Fibroblast of skin of abdomen (primary cell): ENCODE measurements around the gene CALCOCO1.
"Not testable (repeated sequence)": the region's sequence is repeated elsewhere in the genome, so short reads cannot be mapped to it uniquely, and the experiment has no call there.

Experiments used
- DNase-seq: peaks from one replicate; pipeline ENCODE4 v3.0.0-alpha.2; 2013

Gene CALCOCO1

DNA sequence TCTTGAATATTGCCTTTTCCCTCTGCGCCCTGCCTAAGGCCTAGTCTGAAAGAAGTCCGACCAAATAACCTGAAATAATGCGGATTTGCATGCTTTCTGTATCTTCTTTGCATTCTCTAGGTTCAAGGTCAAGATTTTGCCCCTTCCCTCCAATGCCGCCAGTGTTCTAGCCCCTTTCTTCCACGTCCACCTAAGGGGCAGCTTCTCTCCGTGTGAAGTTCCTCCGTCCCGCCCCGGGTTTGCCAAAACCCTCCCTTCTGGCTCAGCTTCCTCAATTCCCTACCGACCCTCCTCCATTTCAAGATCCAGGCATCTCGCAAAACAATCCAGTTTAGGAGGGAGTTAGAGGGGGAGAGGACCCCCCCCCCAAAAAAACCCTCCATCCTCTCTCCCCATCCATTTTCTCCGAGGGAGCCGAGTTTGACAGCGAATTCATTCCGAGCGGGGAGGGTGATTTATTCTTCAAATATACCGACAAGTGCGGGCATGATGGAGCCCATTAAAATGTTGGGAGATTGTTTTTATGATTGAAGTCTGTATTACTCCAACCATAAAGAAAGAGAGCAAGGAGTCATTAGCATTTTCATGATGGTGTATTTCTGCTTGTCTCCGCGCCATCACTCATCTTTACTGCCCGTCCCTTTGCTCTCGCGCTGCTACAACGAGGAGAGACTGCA, 30.5 kb downstream of the CALCOCO1 start:
- DNase-seq = no peak

- DNase-seq = peak; percentile 70
Observed at GRCh38 chr12:53696285-53696654, 31.0 kb downstream of the CALCOCO1 start.

DNA sequence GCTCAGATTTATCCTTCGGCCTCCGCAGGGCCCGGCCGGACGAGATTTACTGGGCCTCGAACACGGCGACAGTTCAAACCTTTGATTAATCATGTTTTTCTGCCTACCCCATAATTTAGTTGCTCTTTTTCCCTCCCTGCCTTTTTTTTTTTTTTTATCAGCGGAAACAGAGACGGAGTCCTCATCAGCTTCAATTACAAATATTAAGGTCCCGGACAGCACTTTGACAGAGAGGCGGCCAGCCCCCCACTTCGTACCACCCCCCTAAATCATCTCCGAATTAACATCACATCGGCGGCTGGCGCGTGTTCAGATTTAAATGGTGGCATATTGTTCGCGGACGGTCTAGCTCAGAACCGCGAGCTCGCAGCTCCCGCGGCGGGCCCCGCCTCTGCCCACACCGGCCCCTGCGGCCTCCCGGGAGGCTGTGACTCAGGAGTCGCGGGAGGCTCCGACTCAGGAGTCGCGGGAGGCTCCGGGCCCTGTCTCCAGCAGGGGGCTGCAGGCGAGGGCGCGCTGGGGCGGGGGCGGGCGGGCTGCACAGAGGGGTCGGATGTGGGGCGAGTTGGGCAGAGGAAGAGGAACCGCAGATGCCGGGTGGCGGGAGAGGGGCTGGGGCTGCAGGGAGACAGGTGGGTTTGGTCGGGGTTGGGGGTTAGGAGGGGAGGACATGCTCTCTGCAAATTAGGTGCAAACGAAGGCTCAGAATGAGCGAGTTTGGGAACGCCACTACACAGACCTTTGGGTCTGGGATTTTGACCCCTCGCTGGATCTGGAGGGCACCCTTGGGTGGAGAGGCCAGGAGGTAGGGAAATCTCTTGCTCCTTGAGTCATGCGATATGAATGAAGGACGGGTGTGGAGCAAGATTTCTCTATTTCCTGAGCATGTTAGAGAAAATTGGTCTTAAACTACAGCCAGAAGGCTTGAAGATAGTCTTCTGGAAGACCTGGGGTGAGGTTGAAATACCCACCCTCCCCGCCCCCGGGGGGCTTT, 31.8 kb downstream of the CALCOCO1 start:
- DNase-seq = peak; percentile 57

GRCh38 chr12:53694756-53695151, 32.5 kb downstream of the CALCOCO1 start:
- no peak for DNase-seq

DNA sequence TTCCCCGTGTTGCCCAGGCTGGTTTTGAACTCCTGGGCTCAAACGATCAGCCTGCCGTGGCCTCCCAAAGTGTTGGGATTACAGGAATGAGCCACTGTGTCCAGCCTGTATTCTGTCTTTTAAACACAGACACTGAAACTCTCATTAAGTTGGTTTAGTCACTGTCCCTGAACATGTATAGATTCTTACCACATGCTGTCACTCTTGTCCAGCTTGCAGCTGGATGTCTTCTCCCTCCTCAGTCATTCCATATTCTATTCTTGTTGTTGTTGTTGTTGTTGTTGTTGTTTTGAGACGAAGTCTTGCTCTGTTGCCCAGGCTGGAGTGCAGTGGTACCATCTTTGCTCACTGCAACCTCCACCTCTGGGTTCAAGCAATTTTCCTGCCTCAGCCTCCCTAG, 39.1 kb downstream of the CALCOCO1 start:
- no peak for DNase-seq

- DNase-seq = no peak
Observed at GRCh38 chr12:53686436-53686835, 40.8 kb downstream of the CALCOCO1 start.

DNA sequence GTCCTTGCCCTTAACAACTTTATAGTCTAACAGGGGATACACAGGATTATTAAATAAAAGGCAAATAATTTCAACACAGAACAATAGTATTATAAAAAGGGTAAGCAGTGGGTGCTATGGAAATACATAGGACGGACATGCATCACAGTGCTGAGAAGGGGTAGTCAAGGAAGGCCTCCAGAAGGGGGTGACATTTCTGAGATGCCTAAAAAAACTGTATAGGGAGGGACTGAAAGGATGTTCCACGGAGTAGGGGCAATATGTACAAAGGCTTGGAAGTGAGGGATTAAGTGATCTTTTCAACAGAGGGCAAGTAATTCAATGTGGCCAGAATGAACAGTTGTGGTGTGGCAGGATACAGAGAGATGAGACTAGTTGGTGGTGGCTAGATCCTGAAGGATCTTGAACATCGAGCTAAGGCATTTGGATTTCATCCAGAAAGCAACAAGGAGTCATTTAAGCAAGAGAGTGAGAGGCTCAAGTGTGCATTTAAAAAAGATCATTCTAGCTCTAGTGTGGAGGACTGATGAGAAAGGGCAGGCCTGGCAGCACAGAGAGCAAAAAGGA, 42.5 kb downstream of the CALCOCO1 start:
- no peak for DNase-seq

DNA sequence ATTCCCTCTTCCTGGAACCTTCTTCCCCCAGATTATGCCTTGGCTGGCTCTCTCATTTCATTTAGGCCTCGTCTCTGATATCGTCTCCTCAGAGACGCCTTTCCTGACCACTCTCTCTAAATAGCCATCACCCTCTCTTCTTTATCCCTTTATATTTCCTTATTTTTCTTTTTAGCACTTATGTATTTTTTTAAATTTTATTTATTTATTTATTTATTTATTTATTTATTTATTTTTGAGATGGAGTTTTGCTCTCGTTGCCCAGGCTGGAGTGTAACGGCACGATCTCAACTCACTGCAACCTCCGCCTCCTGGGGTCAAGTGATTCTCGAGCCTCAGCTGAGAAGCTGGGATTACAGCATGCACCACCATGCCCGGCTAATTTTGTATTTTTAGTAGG, 43.3 kb downstream of the CALCOCO1 start:
- DNase-seq = no peak

GRCh38 chr12:53683494-53683893, 43.8 kb downstream of the CALCOCO1 start:
- no peak for DNase-seq

- not testable (repeated sequence) for DNase-seq
Observed at GRCh38 chr12:53680061-53680460, 47.2 kb downstream of the CALCOCO1 start.

DNA sequence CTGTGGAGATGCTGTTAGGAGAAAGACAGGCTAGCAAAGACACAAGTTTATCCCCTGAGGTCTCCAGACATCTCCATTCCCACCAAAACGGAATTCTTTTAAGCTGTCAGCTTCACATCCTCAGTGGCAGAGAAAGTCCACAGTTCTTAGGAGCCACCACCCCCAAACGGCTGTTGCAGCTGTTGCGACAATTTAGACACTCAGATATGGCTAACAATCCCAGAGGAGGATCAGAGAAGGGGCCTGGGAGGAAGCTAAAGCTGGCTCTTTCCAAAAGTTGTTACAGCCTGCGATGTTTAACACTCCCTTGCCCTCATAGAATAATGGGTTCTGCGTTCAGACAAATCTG, 49.5 kb downstream of the CALCOCO1 start:
- no peak for DNase-seq

- DNase-seq = peak; percentile 57
Observed at GRCh38 chr12:53677016-53677799, 50.0 kb downstream of the CALCOCO1 start.

GRCh38 chr12:53676656-53677015, 50.6 kb downstream of the CALCOCO1 start:
- peak; percentile 60 for DNase-seq

DNA sequence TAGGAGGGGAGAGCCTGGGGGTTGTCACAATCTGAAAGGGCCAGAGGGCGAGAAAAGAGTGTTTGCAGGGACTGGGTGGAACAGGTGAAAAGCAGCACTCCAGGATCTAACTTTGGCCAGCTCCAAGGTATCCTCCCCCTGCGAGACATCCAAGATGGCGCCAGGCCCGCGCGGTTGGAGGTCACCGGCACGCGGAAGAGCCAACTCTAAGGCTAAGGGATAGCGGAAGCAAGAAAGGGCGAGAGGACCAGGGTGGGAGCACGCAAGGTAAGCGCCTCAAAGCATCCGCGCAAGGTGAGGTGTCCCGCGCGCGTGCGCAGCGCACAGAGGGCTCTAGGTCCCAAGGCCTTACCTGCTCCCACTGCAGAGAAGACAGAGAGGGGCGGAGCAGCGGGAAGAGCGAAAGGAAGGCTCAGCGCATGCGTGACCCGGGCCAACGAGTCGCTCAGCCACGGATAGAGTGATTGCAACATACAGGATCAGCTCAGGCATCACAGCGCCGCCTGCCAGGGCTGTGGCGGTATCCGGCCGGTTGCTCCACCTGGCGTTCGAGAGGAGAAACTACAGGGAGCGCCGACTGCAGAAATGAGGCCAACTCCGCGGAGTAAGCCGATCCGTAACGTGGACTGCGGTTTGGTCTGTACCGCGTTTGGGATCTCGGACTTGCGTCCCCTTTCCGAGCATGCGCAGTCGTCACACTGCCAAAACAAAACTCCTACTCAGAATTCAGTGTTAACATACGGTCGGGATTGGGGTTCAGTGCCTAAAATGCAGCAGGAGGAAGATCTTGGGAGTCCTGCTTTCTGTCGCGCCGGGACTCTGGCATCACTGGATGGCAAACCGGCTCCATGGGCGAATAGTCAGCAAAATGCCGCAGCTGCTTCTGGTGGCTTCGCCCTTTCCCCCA, 51.3 kb downstream of the CALCOCO1 start, which contains the start of gene ATP5MC2:
ATP5MC2 (minus strand) TSS at position 383 of the 907 bp plus-strand sequence. CDS start 3,469 bp downstream, outside the sequence.
- DNase-seq = peak; percentile 99

- no peak for DNase-seq
Observed at GRCh38 chr12:53674977-53675700, 52.1 kb downstream of the CALCOCO1 start.

DNA sequence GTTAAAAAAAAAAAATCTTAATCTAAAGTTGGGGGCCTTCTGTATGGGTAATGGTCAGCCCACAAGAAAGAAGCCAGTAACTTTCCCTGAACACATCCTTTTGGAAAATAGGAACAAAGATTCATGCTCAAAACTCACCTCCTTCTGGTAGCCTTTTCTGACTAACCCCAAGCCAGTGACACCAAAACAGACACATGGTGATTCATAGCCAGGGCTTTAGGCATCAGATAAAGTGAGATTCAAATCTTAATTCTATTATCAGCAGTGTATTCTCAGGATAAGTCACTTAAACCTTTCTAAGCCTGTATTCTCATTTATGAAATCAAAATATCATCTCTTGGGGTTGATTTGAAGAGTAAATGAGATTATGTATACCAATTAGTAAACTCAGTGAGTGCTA, 56.3 kb downstream of the CALCOCO1 start:
- no peak for DNase-seq

GRCh38 chr12:53670308-53670707, 56.9 kb downstream of the CALCOCO1 start:
- no peak for DNase-seq

- DNase-seq = no peak
Observed at GRCh38 chr12:53667080-53667479, 60.2 kb downstream of the CALCOCO1 start.

GRCh38 chr12:53664936-53665335, 62.3 kb downstream of the CALCOCO1 start:
- DNase-seq = no peak

DNA sequence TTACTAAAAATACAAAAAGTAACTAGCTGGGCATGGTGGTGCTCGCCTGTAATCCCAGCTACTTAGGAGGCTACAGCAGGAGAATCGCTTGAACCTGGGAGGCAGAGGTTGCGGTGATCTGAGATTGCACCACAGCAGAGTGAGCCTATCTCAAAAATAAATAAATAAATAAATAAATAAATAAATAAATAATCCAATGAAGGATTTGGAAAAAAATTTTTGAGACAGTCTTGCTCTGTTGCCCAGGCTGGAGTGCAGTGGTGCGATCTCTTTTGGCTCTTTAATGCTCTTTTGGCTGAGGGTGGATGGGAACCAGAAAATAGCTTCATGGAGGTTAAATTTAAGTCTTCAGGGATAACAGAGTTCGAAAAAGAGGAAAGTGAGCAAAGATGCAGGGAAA, 63.1 kb downstream of the CALCOCO1 start:
- DNase-seq = no peak

GRCh38 chr12:53660041-53660440, 67.2 kb downstream of the CALCOCO1 start:
- no peak for DNase-seq
